ENCODE data around the gene COPS8.

COPS8 gene

DNA sequence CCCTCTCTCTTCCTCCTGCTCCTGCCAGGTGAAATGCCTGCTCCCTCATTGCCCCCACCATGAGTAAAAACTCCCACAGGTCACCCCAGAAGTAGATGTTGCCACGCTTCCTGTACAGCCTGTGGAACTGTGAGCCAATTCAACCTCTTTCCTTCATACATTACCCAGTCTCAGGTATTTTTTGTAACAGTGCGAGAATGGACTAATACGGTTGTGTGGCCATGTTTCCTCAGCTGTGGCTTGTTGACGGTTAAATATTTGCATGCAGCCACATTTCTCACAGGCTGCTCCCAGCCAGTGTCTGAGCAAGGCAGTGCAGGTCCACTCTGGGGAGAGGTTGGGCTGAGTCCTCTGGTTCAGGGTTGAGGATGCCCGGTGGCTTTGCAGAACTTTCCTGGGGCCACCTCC, 27.8 kb upstream of the COPS8 start (continued):
- TF ChIP-seq, protein P1, sequence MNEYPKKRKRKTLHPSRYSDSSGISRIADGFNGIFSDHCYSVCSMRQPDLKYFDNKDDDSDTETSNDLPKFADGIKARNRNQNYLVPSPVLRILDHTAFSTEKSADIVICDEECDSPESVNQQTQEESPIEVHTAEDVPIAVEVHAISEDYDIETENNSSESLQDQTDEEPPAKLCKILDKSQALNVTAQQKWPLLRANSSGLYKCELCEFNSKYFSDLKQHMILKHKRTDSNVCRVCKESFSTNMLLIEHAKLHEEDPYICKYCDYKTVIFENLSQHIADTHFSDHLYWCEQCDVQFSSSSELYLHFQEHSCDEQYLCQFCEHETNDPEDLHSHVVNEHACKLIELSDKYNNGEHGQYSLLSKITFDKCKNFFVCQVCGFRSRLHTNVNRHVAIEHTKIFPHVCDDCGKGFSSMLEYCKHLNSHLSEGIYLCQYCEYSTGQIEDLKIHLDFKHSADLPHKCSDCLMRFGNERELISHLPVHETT (tag by site-specific recombination; IDR thresholded peaks at IDR 0.05): no peak
- no peak for TF ChIP-seq ZNF223 (tag by site-specific recombination; IDR thresholded peaks at IDR 0.05)
- no peak for TF ChIP-seq ZNF707 (tag by site-specific recombination; IDR thresholded peaks at IDR 0.05)
- TF ChIP-seq KLF8 (tag by site-specific recombination; IDR thresholded peaks at IDR 0.05): no peak
- TF ChIP-seq ZNF830 (tag by site-specific recombination; IDR thresholded peaks at IDR 0.05; ENCODE audit: low read depth): no peak
- no peak for TF ChIP-seq ZNF248 (tag by site-specific recombination; IDR thresholded peaks at IDR 0.05)
- TF ChIP-seq KLF9 (tag by site-specific recombination; IDR thresholded peaks at IDR 0.05; ENCODE audit: low read depth): no peak

DNA sequence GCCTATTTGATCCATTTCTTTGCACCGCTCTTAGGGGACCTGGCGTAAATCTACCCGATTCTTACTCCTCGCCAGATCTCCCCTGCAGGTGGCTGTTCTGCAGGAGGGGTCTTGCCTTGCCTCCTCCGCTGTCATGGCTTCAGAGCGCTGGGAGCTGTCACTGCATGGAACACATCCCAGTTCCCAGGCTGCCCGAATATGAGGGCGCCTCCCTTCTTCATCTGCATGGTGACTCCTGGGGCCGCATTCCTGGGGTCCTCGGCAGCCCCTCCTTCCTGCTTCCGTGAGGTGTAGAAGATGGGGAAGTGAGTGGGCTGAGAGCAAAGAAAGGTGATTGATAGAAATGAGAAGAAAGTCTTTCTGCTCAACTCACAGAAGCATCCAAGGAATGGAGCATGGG, 27.3 kb upstream of the COPS8 start:
- Histone ChIP-seq H3K27ac (ENCODE audit: extremely low read depth, low read depth, low read length) (no peak overlapping the region), H3K9me3 (ENCODE audit: control insufficient read depth, insufficient read depth, low read depth, low read length) (no peaks in the 10 kb centered on the region), H3K4me3 (ENCODE audit: low read depth, low read length) (no peak overlapping the region), H3K36me3 (ENCODE audit: control insufficient read depth in 2 of 2, insufficient read depth in 1 of 2, low read length in 2 of 2) (no peaks in the 10 kb centered on the region), H3K4me1 (ENCODE audit: control insufficient read depth, insufficient read depth, low read length) (no peaks in the 10 kb centered on the region)
- ChIA-PET POLR2A (no interaction called here), CTCF (interaction anchor here (0.8 to 4.9 kb wide), 2 partner anchors 545 to 706 kb away, joined by 4 to 37 read pairs; no protein-coding TSS in a partner anchor)
- TF ChIP-seq SALL2 (tag by site-specific recombination; IDR thresholded peaks at IDR 0.05; ENCODE audit: borderline replicate concordance) (no peak), BCL11A (tag by site-specific recombination; IDR thresholded peaks at IDR 0.05; ENCODE audit: low read depth) (no peak), SCRT2 (tag by site-specific recombination; IDR thresholded peaks at IDR 0.05) (no peak)
- TF ChIP-seq, protein P2, sequence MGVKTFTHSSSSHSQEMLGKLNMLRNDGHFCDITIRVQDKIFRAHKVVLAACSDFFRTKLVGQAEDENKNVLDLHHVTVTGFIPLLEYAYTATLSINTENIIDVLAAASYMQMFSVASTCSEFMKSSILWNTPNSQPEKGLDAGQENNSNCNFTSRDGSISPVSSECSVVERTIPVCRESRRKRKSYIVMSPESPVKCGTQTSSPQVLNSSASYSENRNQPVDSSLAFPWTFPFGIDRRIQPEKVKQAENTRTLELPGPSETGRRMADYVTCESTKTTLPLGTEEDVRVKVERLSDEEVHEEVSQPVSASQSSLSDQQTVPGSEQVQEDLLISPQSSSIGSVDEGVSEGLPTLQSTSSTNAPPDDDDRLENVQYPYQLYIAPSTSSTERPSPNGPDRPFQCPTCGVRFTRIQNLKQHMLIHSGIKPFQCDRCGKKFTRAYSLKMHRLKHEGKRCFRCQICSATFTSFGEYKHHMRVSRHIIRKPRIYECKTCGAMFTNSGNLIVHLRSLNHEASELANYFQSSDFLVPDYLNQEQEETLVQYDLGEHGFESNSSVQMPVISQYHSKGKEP (tag by site-specific recombination; IDR thresholded peaks at IDR 0.05): no peak
- TF ChIP-seq, protein P3, sequence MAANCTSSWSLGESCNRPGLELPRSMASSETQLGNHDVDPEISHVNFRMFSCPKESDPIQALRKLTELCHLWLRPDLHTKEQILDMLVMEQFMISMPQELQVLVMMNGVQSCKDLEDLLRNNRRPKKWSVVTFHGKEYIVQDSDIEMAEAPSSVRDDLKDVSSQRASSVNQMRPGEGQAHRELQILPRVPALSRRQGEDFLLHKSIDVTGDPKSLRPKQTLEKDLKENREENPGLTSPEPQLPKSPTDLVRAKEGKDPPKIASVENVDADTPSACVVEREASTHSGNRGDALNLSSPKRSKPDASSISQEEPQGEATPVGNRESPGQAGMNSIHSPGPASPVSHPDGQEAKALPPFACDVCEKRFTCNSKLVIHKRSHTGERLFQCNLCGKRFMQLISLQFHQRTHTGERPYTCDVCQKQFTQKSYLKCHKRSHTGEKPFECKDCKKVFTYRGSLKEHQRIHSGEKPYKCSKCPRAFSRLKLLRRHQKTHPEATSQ (tag by site-specific recombination; IDR thresholded peaks at IDR 0.05): no peak

DNA sequence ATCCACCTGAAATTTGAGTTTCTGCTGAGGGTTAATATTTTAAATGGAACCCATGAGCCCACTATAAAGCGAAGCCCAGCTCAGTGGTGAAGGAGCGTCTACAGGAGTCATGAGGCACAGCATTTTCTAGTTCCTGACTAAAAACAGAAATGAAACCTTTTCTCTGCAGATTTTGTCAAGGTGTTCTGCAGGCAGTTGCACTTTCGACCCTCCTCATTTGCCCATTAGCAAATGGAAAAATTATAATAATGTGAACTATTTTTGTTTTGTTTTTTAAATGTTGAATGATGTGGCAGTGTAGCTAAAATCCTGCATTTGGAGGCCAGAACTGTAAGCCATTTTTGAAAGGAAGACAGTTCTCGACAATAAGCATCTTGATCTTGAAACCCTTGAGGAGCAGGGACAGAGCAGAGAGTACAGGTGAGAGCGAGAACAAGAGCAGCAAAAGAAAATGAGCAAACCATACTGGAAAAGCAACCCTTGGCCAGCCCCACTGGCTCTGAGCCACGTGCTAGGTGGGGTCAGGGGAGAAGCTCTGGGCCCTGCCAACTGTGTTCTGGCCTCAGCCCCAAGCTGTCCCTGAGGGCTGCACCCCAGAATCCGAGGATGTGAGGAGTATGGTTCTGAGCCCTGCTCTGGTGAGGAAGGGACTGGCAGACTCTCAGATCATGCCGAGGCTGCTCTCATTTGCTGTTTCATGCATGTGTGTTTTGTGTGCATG, 26.4 kb upstream of the COPS8 start:
- POLR2A ChIA-PET: no interaction called here

More for the DNA sequence above, 26.4 kb upstream of the COPS8 start:
- TF ChIP-seq, protein P4, sequence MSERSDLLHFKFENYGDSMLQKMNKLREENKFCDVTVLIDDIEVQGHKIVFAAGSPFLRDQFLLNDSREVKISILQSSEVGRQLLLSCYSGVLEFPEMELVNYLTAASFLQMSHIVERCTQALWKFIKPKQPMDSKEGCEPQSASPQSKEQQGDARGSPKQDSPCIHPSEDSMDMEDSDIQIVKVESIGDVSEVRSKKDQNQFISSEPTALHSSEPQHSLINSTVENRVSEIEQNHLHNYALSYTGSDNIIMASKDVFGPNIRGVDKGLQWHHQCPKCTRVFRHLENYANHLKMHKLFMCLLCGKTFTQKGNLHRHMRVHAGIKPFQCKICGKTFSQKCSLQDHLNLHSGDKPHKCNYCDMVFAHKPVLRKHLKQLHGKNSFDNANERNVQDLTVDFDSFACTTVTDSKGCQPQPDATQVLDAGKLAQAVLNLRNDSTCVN (tag by site-specific recombination; optimal IDR thresholded peaks at IDR 0.05): no peak
- TF ChIP-seq ZNF133 (tag by site-specific recombination; IDR thresholded peaks at IDR 0.05) (no peak), ZNF747 (tag by site-specific recombination; IDR thresholded peaks at IDR 0.05) (no peak), ZNF169 (tag by site-specific recombination; IDR thresholded peaks at IDR 0.05) (no peak), ZNF48 (tag by site-specific recombination; IDR thresholded peaks at IDR 0.05) (no peak), KLF9 (tag by site-specific recombination; IDR thresholded peaks at IDR 0.05; ENCODE audit: low read depth) (no peak), GLIS1 (tag by site-specific recombination; IDR thresholded peaks at IDR 0.05) (no peak), ZXDB (tag by site-specific recombination; IDR thresholded peaks at IDR 0.05) (no peak), ZNF701 (tag by site-specific recombination; IDR thresholded peaks at IDR 0.05) (no peak)
- TF ChIP-seq, protein P1 (tag by site-specific recombination; IDR thresholded peaks at IDR 0.05): no peak
- Histone ChIP-seq H3K4me3 (ENCODE audit: low read depth, low read length) (no peak overlapping the region), H3K9me3 (ENCODE audit: control insufficient read depth, insufficient read depth, low read depth, low read length) (no peaks in the 10 kb centered on the region), H3K36me3 (ENCODE audit: control insufficient read depth in 2 of 2, insufficient read depth in 1 of 2, low read length in 2 of 2) (no peaks in the 10 kb centered on the region), H3K27ac (ENCODE audit: extremely low read depth, low read depth, low read length) (no peak overlapping the region), H3K4me1 (ENCODE audit: control insufficient read depth, insufficient read depth, low read length) (no peaks in the 10 kb centered on the region)
- CTCF ChIA-PET: interaction anchor here (0.6 to 4.9 kb wide), 6 partner anchors 12 to 707 kb away, joined by 3 to 37 read pairs (median 4); no protein-coding TSS in a partner anchor
